GM21515 (cell line): ENCODE results near the gene FAM110D.

Experiments
- ATAC-seq: cut with Tn5 transposase; IDR thresholded peaks from one replicate; pipeline ENCODE4 v1.9.1; 2021; ENCODE audit not compliant: unreplicated experiment

Gene FAM110D

DNA sequence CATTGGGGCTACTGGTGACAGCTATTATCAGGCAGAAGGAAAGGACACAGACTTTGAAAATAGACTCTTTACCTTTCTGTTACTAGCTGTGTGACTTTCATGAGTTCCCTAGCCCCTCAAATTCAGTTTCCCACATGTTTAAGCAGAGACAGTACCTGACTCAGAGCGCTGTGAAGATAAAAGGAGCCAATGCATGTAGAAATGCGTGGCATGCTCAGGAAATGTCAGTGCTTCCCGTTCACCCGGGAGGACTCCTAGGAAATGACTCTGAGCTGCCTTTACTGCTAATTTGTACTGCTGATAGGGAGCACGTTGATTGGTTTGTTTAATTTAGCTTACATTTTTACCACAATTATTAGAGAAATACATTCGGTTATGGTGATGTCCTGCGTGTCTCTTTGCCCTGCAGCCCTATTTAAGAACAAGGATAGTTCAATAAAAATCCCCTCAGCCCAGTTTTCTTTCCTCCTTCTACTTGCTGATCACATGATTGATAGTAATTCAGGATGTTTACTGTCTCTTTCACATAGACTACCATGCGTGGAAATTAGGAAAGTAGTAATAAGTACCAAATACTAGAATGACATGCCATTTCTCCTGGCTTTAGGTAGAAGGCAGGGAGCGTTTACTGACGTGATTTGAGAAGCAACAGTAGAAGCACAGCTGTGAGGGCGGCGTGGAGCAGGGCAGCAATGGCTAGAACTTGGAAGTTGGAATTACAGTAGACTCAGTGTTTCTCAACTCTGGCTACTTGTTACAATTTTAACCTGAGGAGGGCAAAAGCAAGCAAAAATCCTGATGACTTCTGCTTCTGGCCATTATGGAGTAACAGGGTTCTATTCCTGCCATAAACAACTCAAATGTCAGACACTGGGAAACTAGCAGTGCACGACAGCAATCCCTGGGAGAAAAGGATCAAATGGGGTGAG, 31.4 kb upstream of the FAM110D start:
- ATAC-seq: no peak

DNA sequence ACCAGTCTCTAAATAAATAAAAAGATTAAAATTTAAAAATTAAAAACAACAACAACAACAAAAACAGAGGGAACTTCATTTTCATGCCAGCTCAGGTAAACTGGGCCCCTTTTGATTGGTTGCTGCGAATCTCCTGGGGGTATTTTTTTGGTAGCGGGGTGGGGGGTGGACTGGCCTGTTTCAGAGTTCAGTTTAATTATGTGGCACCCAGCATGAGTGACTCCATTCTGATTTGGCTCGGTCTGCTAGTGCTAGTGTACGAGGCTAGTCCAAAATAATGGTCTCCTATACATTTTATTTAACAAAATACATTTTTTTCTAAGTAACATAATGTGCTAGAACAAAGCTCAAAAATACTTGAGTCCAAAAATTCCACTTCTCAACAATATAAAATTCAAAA, 29.1 kb upstream of the FAM110D start:
- ATAC-seq: no peak

GRCh38 chr1:26130695-26131094, 28.2 kb upstream of the FAM110D start:
- no peak for ATAC-seq

DNA sequence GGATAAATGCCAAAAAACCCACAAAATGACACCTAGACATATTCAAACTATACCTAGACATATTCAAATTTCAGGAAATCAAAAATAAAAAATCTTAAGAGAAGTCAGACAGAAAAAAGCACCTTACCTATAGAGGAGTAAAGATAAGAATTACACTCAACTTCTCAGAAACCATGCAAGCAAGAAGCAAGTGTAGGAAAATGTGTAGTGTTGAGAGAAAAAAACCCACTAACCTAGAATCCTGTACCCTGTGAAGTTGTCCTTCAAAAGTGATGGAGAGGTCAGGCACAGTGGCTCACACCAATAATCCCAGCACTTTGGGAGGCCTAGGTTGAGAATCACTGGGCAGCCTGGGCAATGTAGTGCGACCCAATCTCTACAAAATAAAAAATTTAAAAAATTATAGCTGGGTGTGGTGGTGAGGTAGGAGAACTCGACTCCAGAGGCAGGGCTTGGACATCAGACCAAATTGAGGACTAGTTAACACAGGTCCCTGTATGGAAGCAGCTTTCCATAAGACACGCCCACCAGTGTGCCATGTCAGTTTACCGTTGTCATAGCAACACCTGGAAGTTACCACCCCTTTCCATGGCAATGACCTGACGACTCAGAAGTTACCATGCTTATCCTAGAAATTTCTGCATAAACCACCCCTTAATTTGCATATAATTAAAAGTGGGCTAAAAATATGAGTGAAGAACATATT, 26.6 kb upstream of the FAM110D start:
- ATAC-seq: no peak

DNA sequence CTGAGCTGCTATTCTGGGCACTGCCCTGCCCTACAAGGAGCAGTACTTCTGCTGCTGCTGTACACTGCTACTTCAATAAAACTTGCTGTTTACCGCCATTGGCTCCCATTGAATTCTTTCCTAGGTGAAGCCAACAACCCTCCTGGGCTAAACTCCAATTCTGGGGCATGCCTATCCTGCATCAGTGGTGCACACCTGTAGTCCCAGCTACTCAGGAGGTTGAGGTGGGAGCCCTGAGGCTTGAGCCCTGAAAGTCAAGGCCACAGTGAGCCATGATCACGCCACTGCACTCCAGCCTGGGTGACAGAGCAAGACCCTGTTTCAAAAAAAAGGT, 26.1 kb upstream of the FAM110D start:
- ATAC-seq: no peak

GRCh38 chr1:26134466-26134865, 24.4 kb upstream of the FAM110D start:
- ATAC-seq: no peak

GRCh38 chr1:26138974-26139558, 19.8 kb upstream of the FAM110D start:
- ATAC-seq: no peak

DNA sequence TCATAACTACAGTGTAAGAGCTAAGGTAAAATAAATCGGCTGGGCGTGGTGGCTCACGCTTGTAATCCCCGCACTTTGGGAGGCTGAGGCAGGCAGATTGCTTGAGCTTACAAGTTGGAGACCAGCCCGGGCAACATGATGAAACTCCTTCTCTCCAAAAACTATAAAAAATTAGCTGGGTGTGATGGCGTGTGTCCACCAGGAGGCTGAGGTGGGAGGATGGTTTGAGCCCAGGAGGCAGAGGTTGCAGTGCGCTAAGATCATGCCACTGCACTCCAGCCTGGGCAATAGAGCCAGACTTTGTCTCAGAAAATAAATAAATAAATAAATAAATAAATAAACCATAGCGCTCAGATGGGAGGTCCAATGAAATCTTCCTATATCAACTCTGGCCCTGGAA, 16.7 kb upstream of the FAM110D start:
- no peak for ATAC-seq

GRCh38 chr1:26145041-26145959, 13.6 kb upstream of the FAM110D start:
- no peak for ATAC-seq

GRCh38 chr1:26145960-26146294, 13.0 kb upstream of the FAM110D start:
- no peak for ATAC-seq

DNA sequence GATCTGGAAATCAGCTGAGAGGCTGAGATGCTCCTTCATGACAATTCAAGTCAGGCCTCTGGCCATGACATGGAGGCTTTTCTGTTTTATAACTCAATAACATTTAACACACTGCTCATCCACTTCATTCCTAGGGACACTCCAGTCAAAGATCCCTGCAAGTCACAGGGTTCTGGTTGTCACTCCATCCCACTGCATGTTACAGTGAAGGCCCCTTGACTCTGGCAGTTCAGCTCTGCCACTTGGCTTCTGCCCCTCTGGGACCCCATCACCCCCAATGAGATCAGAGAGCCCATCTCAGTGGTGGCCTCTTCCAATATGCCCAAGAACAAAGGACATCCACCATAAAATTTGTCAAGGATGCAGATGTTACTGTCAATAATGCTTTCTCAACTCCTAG, 10.0 kb upstream of the FAM110D start:
- no peak for ATAC-seq

- no peak for ATAC-seq
Observed at GRCh38 chr1:26153966-26154532, 4.8 kb upstream of the FAM110D start.

DNA sequence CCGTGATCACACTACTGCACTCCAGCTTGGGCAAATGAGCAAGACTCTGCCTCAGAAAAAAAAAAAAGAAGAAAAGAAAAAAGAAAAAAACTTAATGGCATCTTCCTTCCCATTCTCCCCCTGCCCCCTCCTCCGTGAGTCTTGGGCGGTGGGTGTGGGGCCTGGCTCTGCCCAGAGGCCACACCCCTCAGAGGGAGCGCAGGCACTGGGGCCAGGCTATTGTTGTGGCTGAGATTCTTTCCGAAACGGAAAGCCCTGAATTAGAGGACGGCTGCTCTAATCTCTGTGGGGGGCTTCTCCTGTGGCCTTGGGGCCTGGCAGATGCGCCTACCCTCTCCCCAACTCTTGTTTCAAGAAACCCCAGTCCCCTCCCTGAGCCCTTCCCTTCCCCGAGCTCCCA, 4.1 kb upstream of the FAM110D start:
- no peak for ATAC-seq

- ATAC-seq: no peak
Observed at GRCh38 chr1:26155370-26156284, 3.3 kb upstream of the FAM110D start.

DNA sequence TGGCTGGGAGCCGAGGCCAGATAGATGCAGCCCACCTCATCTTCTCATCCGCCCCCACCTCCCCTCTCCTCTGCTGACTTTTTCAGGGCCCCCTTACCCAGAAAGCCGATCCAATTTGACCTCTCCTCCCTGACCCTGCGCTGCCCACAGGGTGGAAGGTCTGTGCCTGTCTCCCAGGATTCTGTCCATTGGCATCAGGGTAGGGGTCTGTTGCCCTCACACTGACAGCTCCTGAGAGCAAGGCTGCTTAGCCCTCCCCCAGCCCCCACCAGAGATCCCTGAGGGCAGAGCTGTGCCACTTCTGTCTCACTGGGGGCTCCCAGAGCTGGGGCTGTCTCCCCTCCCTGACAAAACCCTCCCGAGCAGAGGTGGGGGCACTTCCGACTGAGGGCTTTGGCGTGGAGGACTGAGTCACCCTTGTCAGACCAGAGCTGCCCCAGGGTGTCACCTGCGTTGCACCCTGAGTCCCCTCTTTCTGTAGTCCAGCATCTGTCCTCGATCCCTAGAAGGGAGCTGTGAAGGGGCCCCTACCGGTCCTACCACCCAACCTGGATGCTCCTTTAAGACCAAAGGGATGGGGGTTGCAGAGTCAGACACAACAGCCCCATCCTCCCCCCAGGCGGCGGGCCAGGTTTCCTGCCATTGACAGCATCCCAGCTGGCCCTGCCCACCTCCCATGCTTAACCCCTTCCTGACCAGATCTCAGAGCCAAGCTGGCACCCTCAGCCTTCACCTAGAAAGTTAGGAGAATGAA, 2.4 kb upstream of the FAM110D start:
- no peak for ATAC-seq

DNA sequence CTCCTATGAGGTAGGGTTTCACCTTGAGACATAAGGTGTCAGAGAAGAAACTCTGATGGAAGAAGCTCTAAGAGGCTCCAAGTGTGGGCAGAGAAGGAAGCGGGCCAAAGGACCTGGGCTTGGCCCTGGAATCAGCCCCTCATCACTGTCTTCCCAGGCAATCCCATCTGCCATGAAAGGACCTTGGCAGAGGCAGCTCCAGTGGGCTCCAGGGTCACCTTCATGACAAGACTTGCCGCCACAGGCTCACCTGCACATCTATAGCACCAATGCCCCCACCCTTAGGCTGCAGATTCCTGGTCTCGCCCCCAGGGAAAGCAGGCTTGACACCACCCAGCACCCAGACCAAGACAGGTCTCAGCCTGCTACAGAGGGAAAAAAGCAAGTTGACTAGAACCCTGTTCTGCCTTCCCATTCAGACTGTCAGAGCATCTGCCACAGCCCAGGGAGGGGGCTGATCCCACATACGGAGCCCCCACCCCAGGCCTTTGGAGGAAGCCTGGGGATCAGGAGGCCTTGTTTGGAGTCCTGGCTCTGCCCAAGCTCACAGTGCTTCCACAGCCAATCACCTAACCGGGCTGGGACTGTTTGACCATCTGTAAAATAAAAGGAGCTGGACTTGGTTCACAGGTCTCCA, 490 bp upstream of the FAM110D start:
- ATAC-seq: no peak

DNA sequence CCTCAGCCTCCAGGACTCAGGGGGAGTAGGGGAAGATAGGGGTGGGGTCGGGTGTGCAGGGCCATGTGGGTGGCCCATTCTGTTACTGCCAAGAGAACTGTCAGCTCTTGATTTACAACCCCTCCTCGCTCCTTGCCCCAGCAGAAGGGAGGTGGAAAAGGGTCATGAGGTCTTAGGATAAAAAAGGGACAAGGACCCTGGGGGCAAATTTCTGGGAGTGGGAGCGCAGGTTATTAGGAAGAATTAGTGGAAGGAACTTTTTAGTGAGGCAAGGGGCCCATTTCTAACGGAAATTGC, 812 bp downstream of the FAM110D start:
- ATAC-seq: no peak

- no peak for ATAC-seq
Observed at GRCh38 chr1:26160527-26161414, 1.9 kb downstream of the FAM110D start.
